ENCODE results near the gene LGALS14.

Gene LGALS14

DNA sequence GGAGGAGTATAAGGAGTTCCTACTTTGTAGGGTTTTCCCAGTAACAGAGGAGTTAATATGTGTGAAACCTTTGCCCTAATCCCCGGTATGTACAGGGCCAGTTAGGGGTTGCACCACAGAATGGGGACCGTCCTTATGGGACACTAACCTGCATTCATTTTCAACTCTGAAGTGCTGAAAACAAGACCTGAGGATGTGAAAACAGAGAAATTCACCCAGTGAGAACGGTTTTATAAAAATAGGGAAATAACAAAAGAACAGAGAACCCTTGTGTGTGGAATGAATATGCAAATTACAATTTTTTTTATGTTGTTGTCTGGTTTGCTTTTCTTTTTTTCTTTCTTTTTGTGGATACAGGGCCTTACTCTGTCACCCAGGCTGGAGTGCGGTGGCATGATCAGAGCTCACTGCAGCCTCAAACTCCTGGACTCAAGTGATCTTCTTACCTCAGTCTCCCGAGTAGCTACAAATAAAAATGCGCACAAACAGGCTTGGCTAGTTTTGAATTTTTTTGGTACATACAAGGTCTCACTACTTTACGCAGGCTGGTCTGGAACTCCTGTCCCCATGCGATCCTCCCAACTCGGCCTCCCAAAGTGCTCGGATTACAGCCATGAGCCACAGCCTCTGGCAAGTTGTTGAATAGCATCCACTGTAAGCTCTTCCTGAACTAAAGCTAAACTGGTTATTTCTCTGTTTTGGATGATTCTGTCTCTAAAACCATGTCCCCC lies 23.0 kb downstream of the LGALS14 start:
- no peak overlapping the region for H3K27ac ChIP-seq
- H3K36me3 ChIP-seq (replicated peaks): no peaks in the 10 kb centered on the region
- H3K27me3 ChIP-seq (replicated peaks): no peaks in the 10 kb centered on the region
- no peak for DNase-seq
- H3K4me3 ChIP-seq (ENCODE audit: low read depth, low read length): no peak overlapping the region
- in situ Hi-C loops (cut with HindIII; ENCODE audit: low pct_ligation_motif_present, low sequenced_read_pairs): no loop called here
- TF ChIP-seq, protein P1, sequence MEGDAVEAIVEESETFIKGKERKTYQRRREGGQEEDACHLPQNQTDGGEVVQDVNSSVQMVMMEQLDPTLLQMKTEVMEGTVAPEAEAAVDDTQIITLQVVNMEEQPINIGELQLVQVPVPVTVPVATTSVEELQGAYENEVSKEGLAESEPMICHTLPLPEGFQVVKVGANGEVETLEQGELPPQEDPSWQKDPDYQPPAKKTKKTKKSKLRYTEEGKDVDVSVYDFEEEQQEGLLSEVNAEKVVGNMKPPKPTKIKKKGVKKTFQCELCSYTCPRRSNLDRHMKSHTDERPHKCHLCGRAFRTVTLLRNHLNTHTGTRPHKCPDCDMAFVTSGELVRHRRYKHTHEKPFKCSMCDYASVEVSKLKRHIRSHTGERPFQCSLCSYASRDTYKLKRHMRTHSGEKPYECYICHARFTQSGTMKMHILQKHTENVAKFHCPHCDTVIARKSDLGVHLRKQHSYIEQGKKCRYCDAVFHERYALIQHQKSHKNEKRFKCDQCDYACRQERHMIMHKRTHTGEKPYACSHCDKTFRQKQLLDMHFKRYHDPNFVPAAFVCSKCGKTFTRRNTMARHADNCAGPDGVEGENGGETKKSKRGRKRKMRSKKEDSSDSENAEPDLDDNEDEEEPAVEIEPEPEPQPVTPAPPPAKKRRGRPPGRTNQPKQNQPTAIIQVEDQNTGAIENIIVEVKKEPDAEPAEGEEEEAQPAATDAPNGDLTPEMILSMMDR (IDR thresholded peaks at IDR 0.05; ENCODE audit: low read depth, low read length, missing control alignments): no peak

DNA sequence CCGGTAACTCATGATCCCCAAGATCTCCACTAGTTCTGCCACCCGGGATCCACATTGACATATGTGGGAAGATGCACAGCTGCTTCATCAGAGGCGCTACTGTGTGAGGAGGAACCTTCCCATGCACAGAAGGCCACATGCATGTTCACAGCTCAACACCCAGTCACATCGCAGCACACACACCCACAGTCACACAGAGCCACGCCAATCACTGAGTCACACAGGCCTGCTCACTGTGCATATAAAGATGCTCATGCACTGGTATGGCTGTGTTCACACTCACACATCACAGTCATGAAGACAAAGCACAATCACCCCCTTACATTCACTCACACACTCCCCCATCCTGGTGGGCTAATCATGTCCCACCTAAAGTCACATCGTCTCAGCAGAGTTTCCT lies 23.8 kb downstream of the LGALS14 start:
- TF ChIP-seq, protein P1 (IDR thresholded peaks at IDR 0.05; ENCODE audit: low read depth, low read length, missing control alignments): no peak
- no peak overlapping the region for H3K4me3 ChIP-seq (ENCODE audit: low read depth, low read length)
- H3K27me3 ChIP-seq (replicated peaks): no peaks in the 10 kb centered on the region
- no peak for DNase-seq
- H3K27ac ChIP-seq: no peak overlapping the region
- in situ Hi-C loops (cut with HindIII; ENCODE audit: low pct_ligation_motif_present, low sequenced_read_pairs): no loop called here
- H3K36me3 ChIP-seq (replicated peaks): no peaks in the 10 kb centered on the region

DNA sequence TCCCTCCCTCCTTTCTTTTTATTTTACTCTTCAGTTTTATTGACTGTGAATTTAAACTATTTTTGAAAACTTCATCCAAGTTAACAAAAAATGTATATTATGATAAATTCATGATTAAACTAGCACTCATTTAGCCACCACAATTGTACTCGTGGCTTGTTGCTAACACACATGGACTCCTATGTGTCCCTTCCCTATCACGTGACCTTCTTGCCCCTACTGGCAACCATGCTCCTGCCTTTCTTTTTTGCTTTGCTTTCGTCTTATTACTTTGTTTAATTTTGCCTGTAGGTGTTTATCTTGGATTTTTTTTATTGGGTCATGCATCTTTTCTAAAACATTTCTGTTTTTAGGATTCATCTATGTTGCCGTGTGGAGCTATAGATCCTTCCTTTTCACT lies 25.3 kb downstream of the LGALS14 start:
- no peaks in the 10 kb centered on the region for H3K27me3 ChIP-seq (replicated peaks)
- H3K27ac ChIP-seq: no peak overlapping the region
- no peak for DNase-seq
- TF ChIP-seq, protein P1 (IDR thresholded peaks at IDR 0.05; ENCODE audit: low read depth, low read length, missing control alignments): no peak
- in situ Hi-C loops (cut with HindIII; ENCODE audit: low pct_ligation_motif_present, low sequenced_read_pairs): no loop called here
- H3K36me3 ChIP-seq (replicated peaks): no peaks in the 10 kb centered on the region
- H3K4me3 ChIP-seq (ENCODE audit: low read depth, low read length): no peak overlapping the region

DNA sequence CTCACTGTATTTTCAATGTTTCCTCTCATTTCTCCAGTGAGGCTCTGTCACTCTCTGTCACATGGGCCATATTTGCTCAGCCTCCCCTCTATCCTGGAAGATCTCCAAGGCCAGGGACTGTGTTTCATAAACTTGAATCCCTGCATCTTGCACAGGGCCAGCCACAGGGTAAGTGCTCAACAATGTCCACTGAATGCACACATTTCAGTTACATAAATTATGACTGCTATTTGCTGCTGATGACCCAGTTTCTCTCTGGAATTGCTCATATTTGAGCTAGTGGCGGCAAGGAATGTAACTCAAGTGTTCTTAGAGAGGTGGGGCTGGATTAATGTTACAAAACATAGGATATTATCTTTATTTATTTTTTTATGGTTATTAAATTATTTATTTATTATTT lies 27.4 kb downstream of the LGALS14 start:
- DNase-seq: no peak
- in situ Hi-C loops (cut with HindIII; ENCODE audit: low pct_ligation_motif_present, low sequenced_read_pairs): no loop called here
- TF ChIP-seq, protein P1 (IDR thresholded peaks at IDR 0.05; ENCODE audit: low read depth, low read length, missing control alignments): no peak
- H3K27ac ChIP-seq: no peak overlapping the region
- H3K4me3 ChIP-seq (ENCODE audit: low read depth, low read length): no peak overlapping the region
- H3K36me3 ChIP-seq (replicated peaks): no peaks in the 10 kb centered on the region
- H3K27me3 ChIP-seq (replicated peaks): no peaks in the 10 kb centered on the region

DNA sequence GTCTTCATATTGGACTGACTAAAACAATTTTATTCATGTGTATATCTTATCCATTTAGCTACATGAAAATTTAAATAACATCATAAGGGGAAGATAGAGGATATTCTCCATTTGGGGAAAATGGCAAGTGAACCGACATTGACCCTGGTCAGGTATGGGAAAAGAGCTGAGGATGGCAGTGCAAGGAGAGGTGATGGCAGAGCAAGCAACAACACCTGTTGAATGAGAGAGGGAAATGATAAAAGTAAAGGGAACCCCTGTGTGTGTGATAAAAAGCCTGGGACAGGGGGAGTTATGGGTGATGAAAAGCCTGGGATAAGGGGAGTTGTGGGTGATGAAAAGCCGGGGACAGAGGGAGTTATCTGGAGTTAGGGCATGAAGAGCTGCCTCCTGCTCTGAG lies 29.6 kb downstream of the LGALS14 start:
- no peak overlapping the region for H3K27ac ChIP-seq
- H3K36me3 ChIP-seq (replicated peaks): no peaks in the 10 kb centered on the region
- in situ Hi-C loops (cut with HindIII; ENCODE audit: low pct_ligation_motif_present, low sequenced_read_pairs): no loop called here
- H3K27me3 ChIP-seq (replicated peaks): no peaks in the 10 kb centered on the region
- TF ChIP-seq, protein P1 (IDR thresholded peaks at IDR 0.05; ENCODE audit: low read depth, low read length, missing control alignments): no peak
- DNase-seq: no peak
- H3K4me3 ChIP-seq (ENCODE audit: low read depth, low read length): no peak overlapping the region

DNA sequence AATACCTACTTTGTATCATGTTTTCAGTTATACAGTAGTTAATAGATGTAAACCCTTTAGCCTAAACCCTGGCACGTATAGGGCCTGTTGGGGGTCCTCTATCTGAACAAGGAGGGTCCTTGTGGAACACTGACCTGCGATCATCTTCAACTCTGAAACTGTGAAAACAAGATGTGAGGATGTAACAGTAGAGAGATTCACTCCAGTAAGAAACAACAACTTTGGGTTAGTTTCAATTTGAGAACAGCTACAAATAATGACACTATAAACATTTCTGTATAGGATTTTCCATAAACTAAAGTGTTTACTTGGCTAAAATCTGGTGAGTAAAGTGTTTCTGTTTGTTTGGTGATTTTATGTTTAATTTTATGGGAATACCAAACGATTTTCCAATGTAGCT lies 31.4 kb downstream of the LGALS14 start:
- DNase-seq: no peak
- H3K36me3 ChIP-seq (replicated peaks): no peaks in the 10 kb centered on the region
- TF ChIP-seq, protein P1 (IDR thresholded peaks at IDR 0.05; ENCODE audit: low read depth, low read length, missing control alignments): no peak
- H3K27ac ChIP-seq: no peak overlapping the region
- no peak overlapping the region for H3K4me3 ChIP-seq (ENCODE audit: low read depth, low read length)
- in situ Hi-C loops (cut with HindIII; ENCODE audit: low pct_ligation_motif_present, low sequenced_read_pairs): no loop called here
- no peaks in the 10 kb centered on the region for H3K27me3 ChIP-seq (replicated peaks)

Data from brain microvascular endothelial cell (primary cell).